Endothelial cell of umbilical vein (primary cell): Measurements from ENCODE around the gene GNAQ. TPM values are rescaled to one million over a fixed set of nuclear protein-coding genes. Genes with fewer than 3 reads are reported as not detected.
A peak's percentile ranks its signal among the peaks of the same experiment; 100 is the strongest.

ENCODE experiments used
- BruUV-seq: library from RNA; stranded (reverse); fragments of 400-500 nt; replicated peaks from 2 replicates; lab custom pipeline; 2021; lab: Mats Ljungman, UMichigan
- CTCF ChIA-PET: fragments of 300-600, 350-600 bp; sonication (Branson Sonifier 250); formaldehyde crosslinking; loops from one replicate; lab custom pipeline; 2021; ENCODE audit warnings: antibody characterized with exemption, inconsistent platforms; lab: Charles Lee
- POLR2A ChIA-PET: fragments of 300-600, 350-600 bp; sonication (Branson Sonifier 250); formaldehyde crosslinking; loops from one replicate; lab custom pipeline; 2021; ENCODE audit warnings: antibody characterized with exemption, inconsistent platforms; lab: Charles Lee
- DNase-seq: peaks from one replicate; pipeline ENCODE4 v3.0.0-alpha.2; 2011; ENCODE audit warnings: low read depth, low spot score
- FAIRE-seq: peaks from 2 replicates; lab custom pipeline; 2011; peaks lifted over from hg19 to GRCh38; lab: Jason Lieb, UNC
- H2AFZ ChIP-seq: 2 replicates; pipeline ENCODE4 v1.6.0; 2012; ENCODE audit warnings: low read depth, low read length, control low read depth, inconsistent platforms
- H3K27ac ChIP-seq: 2 replicates; pipeline ENCODE4 v1.5.1; 2011; ENCODE audit warnings: low read depth, mild to moderate bottlenecking, control low read depth, low read length, moderate library complexity; ENCODE audit not compliant: insufficient read depth
- H3K27me3 ChIP-seq, 2 experiments: 2 replicates each; pipeline versions ENCODE4 v1.6.0 to v1.6.1; 2011; ENCODE audit warnings: low read length in 2 of 2, mixed read lengths in 1 of 2; ENCODE audit not compliant: control insufficient read depth in 2 of 2, insufficient read depth in 2 of 2
- H3K36me3 ChIP-seq, 2 experiments: 2 replicates in 1 of 2; 3 replicates in 1 of 2; pipeline ENCODE4 v1.5.1; 2011; ENCODE audit warnings: low read length in 2 of 2, mild to moderate bottlenecking in 1 of 2, moderate library complexity in 1 of 2; ENCODE audit not compliant: control insufficient read depth in 2 of 2, insufficient read depth in 2 of 2; ENCODE audit errors: extremely low read depth in 1 of 2
- H3K4me1 ChIP-seq: 3 replicates; pipeline ENCODE4 v1.5.1; 2011; ENCODE audit warnings: mild to moderate bottlenecking, low read length; ENCODE audit not compliant: control insufficient read depth, insufficient read depth; ENCODE audit errors: extremely low read depth
- H3K4me2 ChIP-seq: 2 replicates; pipeline ENCODE4 v1.6.1; 2011; ENCODE audit warnings: low read length, control low read depth, mixed read lengths; ENCODE audit not compliant: insufficient read depth
- H3K4me3 ChIP-seq, 3 experiments: fragments of 200-600 bp in 1 of 3; sonication (generic), shearing (Covaris generic) in 1 of 3; replicated peaks in 1 of 3; 2 replicates each; pipeline ENCODE4 v1.5.1; 2011 to 2016; ENCODE audit warnings: control low read depth in 3 of 3, low read length in 3 of 3, mild to moderate bottlenecking in 2 of 3, inconsistent platforms in 1 of 3, low read depth in 1 of 3, moderate library complexity in 1 of 3; ENCODE audit not compliant: insufficient read depth in 1 of 3
- H3K79me2 ChIP-seq: 2 replicates; pipeline ENCODE4 v1.6.0; 2012; ENCODE audit warnings: low read length, inconsistent platforms; ENCODE audit not compliant: control insufficient read depth, insufficient read depth
- H3K9ac ChIP-seq: replicated peaks from 2 replicates; pipeline ENCODE3; 2011; ENCODE audit warnings: low read length, control low read depth; ENCODE audit not compliant: insufficient read depth; ENCODE audit errors: extremely low read depth
- H3K9me1 ChIP-seq: replicated peaks from 3 replicates; pipeline ENCODE4 v1.6.0; 2011; ENCODE audit warnings: mild to moderate bottlenecking, low read length; ENCODE audit not compliant: control insufficient read depth, insufficient read depth; ENCODE audit errors: extremely low read depth
- H3K9me3 ChIP-seq: replicated peaks from 2 replicates; pipeline ENCODE4 v1.5.1; 2012; ENCODE audit warnings: low read length, inconsistent platforms; ENCODE audit not compliant: control insufficient read depth, insufficient read depth
- H4K20me1 ChIP-seq: replicated peaks from 2 replicates; pipeline ENCODE3; 2011; ENCODE audit warnings: mild to moderate bottlenecking, low read length; ENCODE audit not compliant: control insufficient read depth, insufficient read depth; ENCODE audit errors: extremely low read depth
- CTCF ChIP-seq, 2 donors: IDR thresholded peaks; 1 replicate in 1 of 2; 2 replicates in 1 of 2; pipeline ENCODE4 v1.5.1; 2011; ENCODE audit warnings: low read length in 2 of 2, mild to moderate bottlenecking in 2 of 2, moderate library complexity in 2 of 2, control low read depth in 1 of 2, inconsistent platforms in 1 of 2, low read depth in 1 of 2; ENCODE audit not compliant: insufficient read depth in 1 of 2; ENCODE audit errors: extremely low read depth in 1 of 2
- EZH2 ChIP-seq: IDR thresholded peaks from 2 replicates; pipeline ENCODE4 v1.6.1; 2012; ENCODE audit warnings: borderline replicate concordance, low read depth, mild to moderate bottlenecking, moderate library complexity, low read length, inconsistent platforms; ENCODE audit not compliant: severe bottlenecking
- FOS ChIP-seq: IDR thresholded peaks from 2 replicates; pipeline ENCODE4 v1.6.1; 2011; ENCODE audit warnings: mild to moderate bottlenecking, low read length, moderate library complexity, borderline replicate concordance; ENCODE audit not compliant: insufficient read depth
- GATA2 ChIP-seq: IDR thresholded peaks from 2 replicates; pipeline ENCODE4 v1.7.0; 2011; ENCODE audit warnings: low read depth, mild to moderate bottlenecking, moderate library complexity, mixed read lengths, low read length; ENCODE audit not compliant: insufficient read length, insufficient read depth
- JUN ChIP-seq: IDR thresholded peaks from 2 replicates; pipeline ENCODE4 v1.6.1; 2011; ENCODE audit warnings: borderline replicate concordance, low read depth; ENCODE audit not compliant: insufficient read length, insufficient read depth
- MAX ChIP-seq: IDR thresholded peaks from 2 replicates; pipeline ENCODE4 v1.6.1; 2011; ENCODE audit not compliant: insufficient read depth, insufficient read length
- MYC ChIP-seq: IDR thresholded peaks from one replicate; pipeline ENCODE4 v1.6.1; 2011; ENCODE audit warnings: mild to moderate bottlenecking, low read depth, low read length
- POLR2AphosphoS5 ChIP-seq: IDR thresholded peaks from 2 replicates; pipeline ENCODE4 v1.6.1; 2012; ENCODE audit warnings: low read depth, mild to moderate bottlenecking, control low read depth, low read length, moderate library complexity; ENCODE audit not compliant: insufficient read depth
- dilution Hi-C: fragments of 300-500 bp; cut with MboI; formaldehyde crosslinking; loops from one replicate; pipeline ENCODE4 v1.15.0; 2019; ENCODE audit warnings: low sequenced_read_pairs; ENCODE audit not compliant: extremely low pct_ligation_motif_present
- intact Hi-C: fragments of 100-400 bp; cut with micrococcal nuclease; formaldehyde crosslinking; loops from one replicate; pipeline ENCODE4 v1.10.0; 2022
- polyA plus RNA-seq, 4 experiments: library from polyadenylated mRNA; depleted of rRNA in 3 of 4; stranded (reverse) in 3 of 4; unstranded in 1 of 4; fragments of >200 nt; gene quantifications; 2 replicates each; pipeline versions ENCODE4 v1.2.1 to v1.2.3, GENCODE V29; 2011 to 2012; ENCODE audit warnings: missing spikeins in 1 of 4
- total RNA-seq: library from RNA; stranded (reverse); gene quantifications from 2 replicates; pipeline ENCODE4 v1.2.3, GENCODE V29; 2021

Gene GNAQ
- total and polyA plus RNA-seq, 2 donors (not counting 3 experiments of a cell fraction or from before 2014, with no cell fraction given), result 26.1 to 67.3 TPM

GRCh38 chr9:78026416-78026815 lies 5.2 kb downstream of the GNAQ start:
- Histone ChIP-seq H3K9me3 (no peaks in the 10 kb centered on the region), H3K4me3 (no peak overlapping the region), H4K20me1 (peaks cover 4% of the 10 kb centered on the region), H3K9ac (no peak overlapping the region), H3K27me3 (no peaks in the 10 kb centered on the region), H3K9me1 (no peaks in the 10 kb centered on the region), H2AFZ (no peak overlapping the region), H3K27ac (no peak overlapping the region), H3K36me3 (no peaks in the 10 kb centered on the region), H3K79me2 (peaks cover 96% of the 10 kb centered on the region), H3K4me2 (peak overlapping the region; percentile 17), H3K4me1 (peaks cover 61% of the 10 kb centered on the region)
- intact Hi-C loops (no loop called here), dilution Hi-C loops (no loop called here)
- no peak for FAIRE-seq
- ChIA-PET POLR2A (no interaction called here), CTCF (interaction anchor here (0.9 to 7.7 kb wide), 5 partner anchors 9 to 50 kb away, joined by 3 to 81 read pairs (median 4); no protein-coding TSS in a partner anchor)
- TF ChIP-seq CTCF (IDR thresholded peaks at IDR 0.05; ENCODE audit: extremely low read depth in 1 of 2, insufficient read depth in 1 of 2, low read depth in 1 of 2, low read length in 2 of 2) (no peak), FOS (no peak), MYC (no peak), EZH2 (no peak), GATA2 (no peak), MAX (no peak), JUN (no peak), POLR2AphosphoS5 (no peak)
- no TSS peak for BruUV-seq
- peak; percentile 35 for DNase-seq
